ENCODE results near the gene MYOM1.
A peak's percentile ranks its signal among the peaks of the same experiment; 100 is the strongest.
"Not testable (repeated sequence)": the region's sequence is repeated elsewhere in the genome, so short reads cannot be mapped to it uniquely, and the experiment has no call there.

The MYOM1 gene

GRCh38 chr18:3217948-3218647 lies 1.7 kb downstream of the MYOM1 start:
- no peak for DNase-seq

- no peak for DNase-seq
Observed at GRCh38 chr18:3216987-3217386, 2.8 kb downstream of the MYOM1 start.

GRCh38 chr18:3214855-3215637 lies 4.7 kb downstream of the MYOM1 start:
- DNase-seq: no peak

- no peak for DNase-seq
Observed at GRCh38 chr18:3213300-3214059, 6.3 kb downstream of the MYOM1 start.

GRCh38 chr18:3212657-3213056 lies 7.1 kb downstream of the MYOM1 start:
- no peak for DNase-seq

- DNase-seq: no peak
Observed at GRCh38 chr18:3211236-3211992, 8.4 kb downstream of the MYOM1 start.

GRCh38 chr18:3209859-3210569 lies 9.8 kb downstream of the MYOM1 start:
- no peak for DNase-seq

GRCh38 chr18:3207565-3207964 lies 12.2 kb downstream of the MYOM1 start:
- DNase-seq: no peak

- DNase-seq: no peak
Observed at GRCh38 chr18:3205239-3205638, 14.5 kb downstream of the MYOM1 start.

GRCh38 chr18:3199942-3200645 lies 19.7 kb downstream of the MYOM1 start:
- no peak for DNase-seq

- DNase-seq: not testable (repeated sequence)
Observed at GRCh38 chr18:3198260-3198860, 21.4 kb downstream of the MYOM1 start.

GRCh38 chr18:3194947-3195612 lies 24.7 kb downstream of the MYOM1 start:
- DNase-seq: no peak

- DNase-seq: no peak
Observed at GRCh38 chr18:3193331-3193730, 26.4 kb downstream of the MYOM1 start.

- no peak for DNase-seq
Observed at GRCh38 chr18:3192752-3193151, 27.0 kb downstream of the MYOM1 start.

- DNase-seq: no peak
Observed at GRCh38 chr18:3192286-3192685, 27.5 kb downstream of the MYOM1 start.

- no peak for DNase-seq
Observed at GRCh38 chr18:3190610-3191009, 29.2 kb downstream of the MYOM1 start.

- no peak for DNase-seq
Observed at GRCh38 chr18:3189884-3190283, 29.9 kb downstream of the MYOM1 start.

GRCh38 chr18:3186678-3187658 lies 32.8 kb downstream of the MYOM1 start:
- DNase-seq: peak in 1 of 2 experiments; percentile 7

GRCh38 chr18:3184275-3184963 lies 35.3 kb downstream of the MYOM1 start:
- DNase-seq: no peak

Data from NCI-H446 (cell line).